Right lobe of liver (tissue), 4 donors: ENCODE results near the gene MAST4.

ENCODE experiments used
- POLR2A ChIP-seq: fragments of 450-650 bp; IDR thresholded peaks from one replicate; pipeline ENCODE4 v1.6.1; 2017; ENCODE audit warnings: antibody characterized with exemption, mild to moderate bottlenecking
- TF ChIP-seq, protein P1 (sequence below), 4 donors: fragments of 200-600 bp in 3 of 4; fragments of 450-650 bp in 1 of 4; IDR thresholded peaks; one replicate each; pipeline versions ENCODE4 v1.5.1 to v1.8.0; 2016 to 2022; ENCODE audit warnings: antibody characterized with exemption in 4 of 4, mild to moderate bottlenecking in 2 of 4
- donor health status: DM: no; HTN: no; CAD: no.
- donor health status: DM: no; HTN: no; CAD: no.
- donor health status: DM: no; HTN: yes; CAD: no.

DNA sequence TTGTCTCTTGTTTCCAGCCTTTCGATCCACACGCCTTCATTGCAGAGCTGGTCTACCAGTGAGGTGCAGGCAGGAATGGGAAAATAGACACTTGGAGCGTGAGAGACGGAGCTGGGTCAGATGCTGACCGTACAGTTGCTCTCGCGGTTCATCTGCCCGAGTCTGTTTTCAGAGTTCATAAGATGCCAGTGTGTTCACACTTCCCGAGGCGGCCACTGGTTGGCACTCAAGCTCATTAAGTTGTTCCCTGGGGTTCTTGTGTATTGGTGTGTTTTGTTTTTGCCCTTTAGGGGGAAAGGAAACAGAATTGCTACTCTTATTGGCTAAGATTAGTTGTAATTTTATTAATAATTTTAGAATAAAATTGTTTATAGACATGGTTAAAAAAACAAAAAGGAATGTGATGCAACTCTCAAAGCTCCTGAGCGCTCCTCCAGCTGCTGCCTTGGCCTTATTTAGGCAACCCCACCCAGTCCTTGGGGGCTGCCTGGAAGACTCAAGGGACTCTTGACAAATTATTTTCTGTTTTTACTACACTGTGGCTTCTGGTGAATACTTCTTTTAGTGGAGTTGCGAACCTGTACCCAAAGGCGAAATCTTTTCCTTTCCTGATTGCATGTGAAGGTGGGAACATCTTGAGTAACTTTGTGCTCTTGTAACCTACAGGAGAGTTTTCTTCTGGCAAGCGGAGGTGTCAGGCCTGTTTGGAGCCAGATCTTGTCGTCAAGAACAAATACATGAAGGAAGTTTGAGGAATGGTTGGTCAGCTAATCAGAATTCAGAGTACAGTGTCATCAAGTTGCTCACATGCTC, 146.1 kb downstream of the MAST4 start:
- TF ChIP-seq, protein P1, sequence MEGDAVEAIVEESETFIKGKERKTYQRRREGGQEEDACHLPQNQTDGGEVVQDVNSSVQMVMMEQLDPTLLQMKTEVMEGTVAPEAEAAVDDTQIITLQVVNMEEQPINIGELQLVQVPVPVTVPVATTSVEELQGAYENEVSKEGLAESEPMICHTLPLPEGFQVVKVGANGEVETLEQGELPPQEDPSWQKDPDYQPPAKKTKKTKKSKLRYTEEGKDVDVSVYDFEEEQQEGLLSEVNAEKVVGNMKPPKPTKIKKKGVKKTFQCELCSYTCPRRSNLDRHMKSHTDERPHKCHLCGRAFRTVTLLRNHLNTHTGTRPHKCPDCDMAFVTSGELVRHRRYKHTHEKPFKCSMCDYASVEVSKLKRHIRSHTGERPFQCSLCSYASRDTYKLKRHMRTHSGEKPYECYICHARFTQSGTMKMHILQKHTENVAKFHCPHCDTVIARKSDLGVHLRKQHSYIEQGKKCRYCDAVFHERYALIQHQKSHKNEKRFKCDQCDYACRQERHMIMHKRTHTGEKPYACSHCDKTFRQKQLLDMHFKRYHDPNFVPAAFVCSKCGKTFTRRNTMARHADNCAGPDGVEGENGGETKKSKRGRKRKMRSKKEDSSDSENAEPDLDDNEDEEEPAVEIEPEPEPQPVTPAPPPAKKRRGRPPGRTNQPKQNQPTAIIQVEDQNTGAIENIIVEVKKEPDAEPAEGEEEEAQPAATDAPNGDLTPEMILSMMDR (IDR thresholded peaks at IDR 0.05) = peak; percentile 10 to 30 (median 24)
- TF ChIP-seq POLR2A = no peak
